Measurements from ENCODE around the gene HMOX1.

- TF ChIP-seq, protein P1, sequence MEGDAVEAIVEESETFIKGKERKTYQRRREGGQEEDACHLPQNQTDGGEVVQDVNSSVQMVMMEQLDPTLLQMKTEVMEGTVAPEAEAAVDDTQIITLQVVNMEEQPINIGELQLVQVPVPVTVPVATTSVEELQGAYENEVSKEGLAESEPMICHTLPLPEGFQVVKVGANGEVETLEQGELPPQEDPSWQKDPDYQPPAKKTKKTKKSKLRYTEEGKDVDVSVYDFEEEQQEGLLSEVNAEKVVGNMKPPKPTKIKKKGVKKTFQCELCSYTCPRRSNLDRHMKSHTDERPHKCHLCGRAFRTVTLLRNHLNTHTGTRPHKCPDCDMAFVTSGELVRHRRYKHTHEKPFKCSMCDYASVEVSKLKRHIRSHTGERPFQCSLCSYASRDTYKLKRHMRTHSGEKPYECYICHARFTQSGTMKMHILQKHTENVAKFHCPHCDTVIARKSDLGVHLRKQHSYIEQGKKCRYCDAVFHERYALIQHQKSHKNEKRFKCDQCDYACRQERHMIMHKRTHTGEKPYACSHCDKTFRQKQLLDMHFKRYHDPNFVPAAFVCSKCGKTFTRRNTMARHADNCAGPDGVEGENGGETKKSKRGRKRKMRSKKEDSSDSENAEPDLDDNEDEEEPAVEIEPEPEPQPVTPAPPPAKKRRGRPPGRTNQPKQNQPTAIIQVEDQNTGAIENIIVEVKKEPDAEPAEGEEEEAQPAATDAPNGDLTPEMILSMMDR (conservative IDR thresholded peaks at IDR 0.05; ENCODE audit: low read length) = no peak
- no peak for TF ChIP-seq EZH2phosphoT487 (IDR thresholded peaks at IDR 0.05; ENCODE audit: borderline replicate concordance)
Measured at GRCh38 chr22:35441489-35442100, 60.7 kb downstream of the HMOX1 start.

Measured in Loucy (cell line).